ENCODE results near the gene TLR6.

Gene TLR6

DNA sequence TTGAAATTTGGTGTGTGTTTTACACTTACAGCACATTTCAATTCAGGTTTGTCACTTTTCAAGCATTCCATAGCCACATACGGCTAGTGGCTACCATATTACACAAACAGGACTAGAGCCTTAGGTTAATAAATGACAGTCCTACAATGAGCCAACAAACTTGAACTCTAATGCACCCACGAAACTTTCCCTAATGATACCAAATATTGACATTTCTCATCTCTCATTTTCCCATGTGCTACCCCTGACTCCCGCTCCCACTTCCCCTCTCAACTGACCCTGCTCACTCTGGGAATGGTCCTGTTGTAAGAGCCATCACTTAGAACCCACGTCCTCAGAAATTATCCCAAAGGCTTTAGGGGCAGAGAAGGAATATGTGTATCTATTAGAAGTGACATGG, 68.9 kb downstream of the TLR6 start:
- H3K4me3 ChIP-seq (ENCODE audit: low read length in 2 of 2), result no peak overlapping the region
- no peak overlapping the region for H2BK12ac ChIP-seq (ENCODE audit: low read length)
- no peak overlapping the region for H3K23ac ChIP-seq (ENCODE audit: low read depth, low read length, poor library complexity)
- H3K4me2 ChIP-seq (ENCODE audit: insufficient read depth, low read length, poor library complexity, severe bottlenecking), result no peak overlapping the region
- no peak overlapping the region for H3K4ac ChIP-seq (ENCODE audit: low read length)
- H2BK15ac ChIP-seq (ENCODE audit: low read length), result no peak overlapping the region
- H3K36me3 ChIP-seq (replicated peaks in 1 of 2; ENCODE audit: control insufficient read depth in 2 of 2, insufficient read depth in 2 of 2, low read length in 2 of 2), result no peaks in the 10 kb centered on the region
- no peaks in the 10 kb centered on the region for H3K4me1 ChIP-seq (ENCODE audit: control insufficient read depth in 2 of 2, insufficient read depth in 1 of 2, low read depth in 1 of 2, low read length in 2 of 2)
- DNase-seq (ENCODE audit: low spot score), result no peak
- no peak overlapping the region for H2BK5ac ChIP-seq (ENCODE audit: low read length)
- H3K9ac ChIP-seq (ENCODE audit: low read depth, low read length, poor library complexity), result no peak overlapping the region
- H4K8ac ChIP-seq (ENCODE audit: low read depth, low read length), result no peak overlapping the region
- no peaks in the 10 kb centered on the region for H3K9me3 ChIP-seq (replicated peaks in 1 of 2; ENCODE audit: control insufficient read depth in 2 of 2, insufficient read depth in 1 of 2, low read depth in 1 of 2, low read length in 2 of 2)
- H2AK5ac ChIP-seq (ENCODE audit: low read depth, low read length), result no peak overlapping the region
- no peaks in the 10 kb centered on the region for H3K79me1 ChIP-seq (ENCODE audit: low read depth, low read length)
- H3K27ac ChIP-seq (replicated peaks; ENCODE audit: low read length), result no peak overlapping the region
- no peak overlapping the region for H3K18ac ChIP-seq (ENCODE audit: low read length)
- no CpG with 5 or more reads among the region's 4 CpGs for WGBS, 2 donors (ENCODE audit: extremely low coverage in 2 of 2, insufficient read length in 2 of 2, insufficient replicate concordance in 1 of 2)
- H2AFZ ChIP-seq (ENCODE audit: low read length), result no peak overlapping the region
- no peak overlapping the region for H2BK120ac ChIP-seq (ENCODE audit: low read depth, low read length)
- H3K14ac ChIP-seq (ENCODE audit: low read length), result no peak overlapping the region
- no peak overlapping the region for H4K91ac ChIP-seq (ENCODE audit: low read depth, low read length, poor library complexity)
- H3K27me3 ChIP-seq (ENCODE audit: control insufficient read depth in 3 of 3, insufficient read depth in 3 of 3, low read depth in 1 of 3, low read length in 3 of 3), result peaks cover 0 to 3% (median 0%) of the 10 kb centered on the region in 3 experiments

DNA sequence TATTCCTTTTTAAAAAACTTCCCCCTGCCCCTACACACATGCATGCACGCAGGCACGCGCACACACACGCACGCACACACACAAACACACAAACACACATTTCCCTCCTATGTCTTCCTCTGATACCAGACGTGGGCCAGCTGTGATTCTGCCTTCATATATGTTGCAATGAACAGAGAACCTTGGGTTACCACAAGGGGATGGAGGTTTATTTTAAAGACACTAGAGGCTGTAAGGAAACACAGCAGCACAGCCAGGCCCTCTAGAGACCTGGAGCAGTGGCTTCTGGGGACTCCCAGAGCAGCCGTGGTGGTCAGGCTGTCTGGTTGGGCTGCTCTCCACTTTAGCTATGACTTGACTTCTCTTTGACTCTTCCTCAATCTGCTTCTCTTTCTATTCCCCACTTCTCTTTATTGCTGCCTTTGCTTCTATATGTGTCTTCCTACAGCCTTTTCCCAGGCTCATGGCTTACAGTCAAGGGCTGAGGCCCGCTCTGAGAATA, 70.7 kb downstream of the TLR6 start:
- Histone ChIP-seq H3K9ac (ENCODE audit: low read depth, low read length, poor library complexity) (no peak overlapping the region), H3K14ac (ENCODE audit: low read length) (no peak overlapping the region), H3K36me3 (replicated peaks in 1 of 2; ENCODE audit: control insufficient read depth in 2 of 2, insufficient read depth in 2 of 2, low read length in 2 of 2) (no peaks in the 10 kb centered on the region), H3K27ac (replicated peaks; ENCODE audit: low read length) (no peak overlapping the region), H3K4me2 (ENCODE audit: insufficient read depth, low read length, poor library complexity, severe bottlenecking) (no peak overlapping the region), H3K27me3 (ENCODE audit: control insufficient read depth in 3 of 3, insufficient read depth in 3 of 3, low read depth in 1 of 3, low read length in 3 of 3) (peaks cover 0 to 9% (median 0%) of the 10 kb centered on the region in 3 experiments), H2BK15ac (ENCODE audit: low read length) (no peak overlapping the region), H2BK12ac (ENCODE audit: low read length) (no peak overlapping the region), H3K9me3 (replicated peaks in 1 of 2; ENCODE audit: control insufficient read depth in 2 of 2, insufficient read depth in 1 of 2, low read depth in 1 of 2, low read length in 2 of 2) (no peaks in the 10 kb centered on the region), H2BK5ac (ENCODE audit: low read length) (no peak overlapping the region), H2AFZ (ENCODE audit: low read length) (no peak overlapping the region), H3K4me1 (ENCODE audit: control insufficient read depth in 2 of 2, insufficient read depth in 1 of 2, low read depth in 1 of 2, low read length in 2 of 2) (no peaks in the 10 kb centered on the region), H2BK120ac (ENCODE audit: low read depth, low read length) (no peak overlapping the region), H3K23ac (ENCODE audit: low read depth, low read length, poor library complexity) (no peak overlapping the region), H3K79me1 (ENCODE audit: low read depth, low read length) (no peaks in the 10 kb centered on the region), H4K91ac (ENCODE audit: low read depth, low read length, poor library complexity) (no peak overlapping the region), H3K18ac (ENCODE audit: low read length) (no peak overlapping the region), H3K4ac (ENCODE audit: low read length) (no peak overlapping the region), H4K8ac (ENCODE audit: low read depth, low read length) (no peak overlapping the region), H3K4me3 (ENCODE audit: low read length in 2 of 2) (no peak overlapping the region), H2AK5ac (ENCODE audit: low read depth, low read length) (no peak overlapping the region)
- no CpG with 5 or more reads among the region's 8 CpGs for WGBS, 2 donors (ENCODE audit: extremely low coverage in 2 of 2, insufficient read length in 2 of 2, insufficient replicate concordance in 1 of 2)
- no peak for DNase-seq (ENCODE audit: low spot score)

DNA sequence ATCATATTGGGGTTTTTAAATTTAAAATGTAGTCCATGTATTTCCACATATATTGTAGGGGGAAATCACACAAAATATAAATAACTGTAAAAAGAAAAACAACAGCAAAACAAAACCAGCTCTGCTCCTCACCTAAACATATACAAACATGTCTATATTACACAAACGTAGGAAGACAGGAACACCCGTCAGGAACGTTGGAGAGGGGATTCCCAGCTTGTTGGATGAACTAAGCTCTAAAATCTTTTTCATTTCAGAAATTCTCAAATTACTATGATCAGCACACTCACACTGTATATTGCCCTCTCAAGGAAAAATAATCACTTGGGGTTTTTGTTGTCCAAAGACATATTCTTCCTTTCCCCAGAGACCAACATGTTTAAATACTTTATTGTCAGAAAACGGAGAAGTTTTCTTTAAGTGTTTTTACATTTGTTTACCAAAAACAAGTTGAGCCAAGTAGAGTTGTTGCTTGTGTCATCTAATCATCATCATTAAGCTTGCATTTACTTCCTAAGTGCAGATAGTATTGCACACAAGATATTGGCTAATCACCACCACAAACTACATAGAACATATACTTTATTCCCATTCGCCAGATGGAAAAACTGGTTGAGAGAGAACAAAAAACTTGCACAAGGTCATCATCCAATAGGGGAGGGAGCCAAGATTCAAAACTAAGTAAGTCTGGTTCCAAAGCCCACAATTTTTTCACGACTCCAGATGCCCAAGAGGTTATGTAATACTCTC, 71.4 kb downstream of the TLR6 start:
- Histone ChIP-seq H3K4me2 (ENCODE audit: insufficient read depth, low read length, poor library complexity, severe bottlenecking) (no peak overlapping the region), H3K79me1 (ENCODE audit: low read depth, low read length) (no peaks in the 10 kb centered on the region), H3K18ac (ENCODE audit: low read length) (no peak overlapping the region), H3K4ac (ENCODE audit: low read length) (no peak overlapping the region), H4K91ac (ENCODE audit: low read depth, low read length, poor library complexity) (no peak overlapping the region), H3K27ac (replicated peaks; ENCODE audit: low read length) (no peak overlapping the region), H2AFZ (ENCODE audit: low read length) (no peak overlapping the region), H2BK12ac (ENCODE audit: low read length) (no peak overlapping the region), H2BK120ac (ENCODE audit: low read depth, low read length) (no peak overlapping the region), H3K4me3 (ENCODE audit: low read length in 2 of 2) (no peak overlapping the region), H2BK15ac (ENCODE audit: low read length) (no peak overlapping the region), H2AK5ac (ENCODE audit: low read depth, low read length) (no peak overlapping the region), H3K9me3 (replicated peaks in 1 of 2; ENCODE audit: control insufficient read depth in 2 of 2, insufficient read depth in 1 of 2, low read depth in 1 of 2, low read length in 2 of 2) (no peaks in the 10 kb centered on the region), H2BK5ac (ENCODE audit: low read length) (no peak overlapping the region), H3K9ac (ENCODE audit: low read depth, low read length, poor library complexity) (no peak overlapping the region), H3K14ac (ENCODE audit: low read length) (no peak overlapping the region), H3K4me1 (ENCODE audit: control insufficient read depth in 2 of 2, insufficient read depth in 1 of 2, low read depth in 1 of 2, low read length in 2 of 2) (no peaks in the 10 kb centered on the region), H3K27me3 (ENCODE audit: control insufficient read depth in 3 of 3, insufficient read depth in 3 of 3, low read depth in 1 of 3, low read length in 3 of 3) (peaks cover 0 to 13% (median 0%) of the 10 kb centered on the region in 3 experiments), H3K23ac (ENCODE audit: low read depth, low read length, poor library complexity) (no peak overlapping the region), H4K8ac (ENCODE audit: low read depth, low read length) (no peak overlapping the region), H3K36me3 (replicated peaks in 1 of 2; ENCODE audit: control insufficient read depth in 2 of 2, insufficient read depth in 2 of 2, low read length in 2 of 2) (no peaks in the 10 kb centered on the region)
- WGBS, 2 donors (ENCODE audit: extremely low coverage in 2 of 2, insufficient read length in 2 of 2, insufficient replicate concordance in 1 of 2), result no CpG with 5 or more reads among the region's 6 CpGs
- no peak for DNase-seq (ENCODE audit: low spot score)

- no CpG with 5 or more reads among the region's 4 CpGs for WGBS, 2 donors (ENCODE audit: extremely low coverage in 2 of 2, insufficient read length in 2 of 2, insufficient replicate concordance in 1 of 2)
- Histone ChIP-seq H4K8ac (ENCODE audit: low read depth, low read length) (no peak overlapping the region), H2AK5ac (ENCODE audit: low read depth, low read length) (no peak overlapping the region), H3K4me3 (ENCODE audit: low read length in 2 of 2) (no peak overlapping the region), H3K18ac (ENCODE audit: low read length) (no peak overlapping the region), H3K9me3 (replicated peaks in 1 of 2; ENCODE audit: control insufficient read depth in 2 of 2, insufficient read depth in 1 of 2, low read depth in 1 of 2, low read length in 2 of 2) (no peaks in the 10 kb centered on the region), H3K27me3 (ENCODE audit: control insufficient read depth in 3 of 3, insufficient read depth in 3 of 3, low read depth in 1 of 3, low read length in 3 of 3) (peaks cover 0 to 10% (median 0%) of the 10 kb centered on the region in 3 experiments), H2BK12ac (ENCODE audit: low read length) (no peak overlapping the region), H4K91ac (ENCODE audit: low read depth, low read length, poor library complexity) (no peak overlapping the region), H3K36me3 (replicated peaks in 1 of 2; ENCODE audit: control insufficient read depth in 2 of 2, insufficient read depth in 2 of 2, low read length in 2 of 2) (no peaks in the 10 kb centered on the region), H3K4me1 (ENCODE audit: control insufficient read depth in 2 of 2, insufficient read depth in 1 of 2, low read depth in 1 of 2, low read length in 2 of 2) (no peaks in the 10 kb centered on the region), H3K14ac (ENCODE audit: low read length) (no peak overlapping the region), H2AFZ (ENCODE audit: low read length) (no peak overlapping the region), H3K23ac (ENCODE audit: low read depth, low read length, poor library complexity) (no peak overlapping the region), H2BK120ac (ENCODE audit: low read depth, low read length) (no peak overlapping the region), H3K4me2 (ENCODE audit: insufficient read depth, low read length, poor library complexity, severe bottlenecking) (no peak overlapping the region), H3K79me1 (ENCODE audit: low read depth, low read length) (no peaks in the 10 kb centered on the region), H3K27ac (replicated peaks; ENCODE audit: low read length) (no peak overlapping the region), H2BK15ac (ENCODE audit: low read length) (no peak overlapping the region), H3K4ac (ENCODE audit: low read length) (no peak overlapping the region), H2BK5ac (ENCODE audit: low read length) (no peak overlapping the region), H3K9ac (ENCODE audit: low read depth, low read length, poor library complexity) (no peak overlapping the region)
- DNase-seq (ENCODE audit: low spot score), result no peak
Measured at GRCh38 chr4:38784141-38784540, 72.5 kb downstream of the TLR6 start.
